ELF-1 (cell line): ENCODE measurements around the gene L3MBTL4.

Experiments used
- DNase-seq: peaks from one replicate; pipeline ENCODE4 v3.0.0-alpha.2; 2016; ENCODE audit warnings: low read depth, low spot score

L3MBTL4 gene

GRCh38 chr18:6255116-6255705 lies 159.5 kb downstream of the L3MBTL4 start:
- no peak for DNase-seq

DNA sequence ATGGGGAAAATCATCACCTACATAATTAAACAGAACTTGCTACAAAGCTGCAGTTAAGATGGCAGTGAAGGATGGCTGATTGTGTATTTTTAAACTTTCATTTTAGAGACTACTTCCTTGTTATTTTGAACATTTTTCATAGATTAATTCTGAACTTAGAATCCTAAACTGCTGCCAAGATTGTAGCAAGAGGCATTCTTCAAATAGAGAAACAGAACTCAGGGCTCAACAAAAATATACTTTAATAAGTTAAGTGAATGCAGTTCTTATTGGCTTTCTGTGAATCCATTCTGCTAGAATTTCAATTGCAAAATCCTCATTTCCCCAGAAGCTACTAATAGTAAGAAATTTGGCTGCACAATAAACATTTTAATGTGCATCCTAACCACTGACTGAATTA lies 160.3 kb downstream of the L3MBTL4 start:
- DNase-seq, result no peak

GRCh38 chr18:6251084-6251483 lies 163.6 kb downstream of the L3MBTL4 start:
- no peak for DNase-seq

DNA sequence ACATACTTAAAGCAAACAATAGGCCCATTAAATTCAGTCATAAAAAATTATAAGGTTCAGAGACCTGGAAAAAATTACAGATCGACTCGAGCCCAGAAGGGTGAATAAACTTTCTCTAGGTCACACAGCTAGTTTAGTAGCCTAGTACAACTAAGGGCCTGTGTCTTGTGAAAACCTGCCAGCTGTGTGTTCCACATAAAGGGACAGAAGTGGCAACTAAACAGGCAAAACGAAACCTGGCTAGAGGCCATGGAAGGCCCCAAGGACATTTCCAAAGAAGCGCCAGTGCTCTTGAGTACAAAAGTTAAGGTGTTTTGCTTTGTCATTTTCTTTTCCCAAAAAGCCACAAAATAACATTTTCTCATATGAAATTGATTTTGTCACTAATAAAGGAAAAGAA lies 164.9 kb downstream of the L3MBTL4 start:
- DNase-seq, result no peak

- no peak for DNase-seq
These were observed 165.5 kb downstream of the L3MBTL4 start for GRCh38 chr18:6249170-6249569.

DNA sequence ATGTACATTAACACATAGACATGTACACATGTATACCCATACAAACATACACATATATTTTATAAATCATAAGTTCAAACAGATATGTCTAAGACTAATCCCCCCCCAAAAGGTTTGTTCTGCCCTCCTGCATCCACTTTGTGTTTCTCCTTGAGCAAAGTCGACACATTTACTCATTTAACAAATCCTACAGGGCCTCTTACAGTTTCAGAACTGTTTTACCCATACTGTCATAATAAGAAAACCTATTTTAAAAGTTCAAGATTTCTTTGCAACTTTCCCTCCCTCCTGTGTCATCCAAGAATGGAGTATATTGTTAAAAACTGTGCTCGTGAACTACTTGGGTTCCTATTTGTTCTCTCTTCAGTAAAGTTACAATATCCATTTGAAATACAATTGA lies 166.7 kb downstream of the L3MBTL4 start:
- no peak for DNase-seq

GRCh38 chr18:6242004-6242403 lies 172.7 kb downstream of the L3MBTL4 start:
- no peak for DNase-seq

DNA sequence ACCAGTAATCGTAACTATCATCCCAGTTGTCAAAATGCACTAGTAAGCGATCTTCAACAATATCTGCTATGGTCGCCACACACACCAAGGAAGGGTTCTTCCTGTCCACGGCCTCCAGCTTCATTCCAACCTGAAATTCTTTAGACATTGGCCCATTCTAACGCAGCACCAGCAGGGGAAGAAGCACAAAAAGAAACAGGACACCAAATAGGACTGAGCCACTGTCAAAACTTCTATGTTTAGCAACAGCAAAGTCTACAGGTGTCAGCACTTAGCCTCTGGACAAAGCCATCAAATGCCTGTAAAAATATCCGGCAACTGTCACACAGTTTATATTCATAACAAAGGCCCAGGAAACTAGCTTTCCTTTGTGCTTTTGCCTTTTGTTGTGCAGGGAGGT lies 175.0 kb downstream of the L3MBTL4 start:
- DNase-seq, result peak; percentile 6

DNA sequence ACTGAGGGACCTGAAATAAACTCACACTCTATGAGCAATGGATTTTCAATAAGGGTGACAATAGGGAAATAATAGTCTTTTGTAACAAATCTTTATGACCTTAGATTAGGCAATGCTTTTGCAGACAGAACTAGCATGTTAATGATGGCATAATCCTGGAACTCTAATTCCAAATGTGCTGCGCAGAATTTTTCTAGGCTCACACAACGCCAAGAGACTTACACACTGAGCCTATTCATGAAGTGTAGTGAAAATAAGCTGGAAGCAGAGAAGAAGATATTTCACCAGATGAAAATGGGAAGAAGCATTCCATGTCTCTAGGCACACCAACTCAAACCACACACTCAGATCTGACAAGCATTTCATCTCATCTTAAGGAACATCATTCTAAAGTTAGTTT lies 178.5 kb downstream of the L3MBTL4 start:
- no peak for DNase-seq

- DNase-seq, result no peak
These were observed 192.4 kb downstream of the L3MBTL4 start for GRCh38 chr18:6222271-6222670.

DNA sequence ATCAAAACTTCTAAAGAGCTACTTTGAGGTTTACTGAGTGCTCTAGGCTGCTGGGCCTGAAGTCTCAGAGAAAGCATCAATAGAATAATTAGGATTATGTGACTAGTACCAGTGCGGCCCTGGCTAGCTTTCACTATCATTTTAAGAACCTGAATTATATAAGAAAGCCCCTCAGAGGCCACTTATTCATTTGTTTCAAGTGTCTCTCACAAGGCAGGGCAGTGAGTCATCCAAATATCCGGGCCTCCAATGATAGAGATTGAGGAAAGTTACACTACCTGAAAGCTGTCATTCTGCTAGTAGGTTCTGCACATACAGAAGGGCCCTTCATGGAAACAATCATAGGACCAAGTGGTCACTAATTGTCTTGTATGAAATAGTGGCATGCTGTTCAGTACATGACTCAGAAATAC lies 193.1 kb downstream of the L3MBTL4 start:
- no peak for DNase-seq

- DNase-seq, result no peak
These were observed 194.6 kb downstream of the L3MBTL4 start for GRCh38 chr18:6220129-6220528.

GRCh38 chr18:6219116-6219717 lies 195.5 kb downstream of the L3MBTL4 start:
- DNase-seq, result peak; percentile 64

- no peak for DNase-seq
These were observed 198.8 kb downstream of the L3MBTL4 start for GRCh38 chr18:6215888-6216287.

DNA sequence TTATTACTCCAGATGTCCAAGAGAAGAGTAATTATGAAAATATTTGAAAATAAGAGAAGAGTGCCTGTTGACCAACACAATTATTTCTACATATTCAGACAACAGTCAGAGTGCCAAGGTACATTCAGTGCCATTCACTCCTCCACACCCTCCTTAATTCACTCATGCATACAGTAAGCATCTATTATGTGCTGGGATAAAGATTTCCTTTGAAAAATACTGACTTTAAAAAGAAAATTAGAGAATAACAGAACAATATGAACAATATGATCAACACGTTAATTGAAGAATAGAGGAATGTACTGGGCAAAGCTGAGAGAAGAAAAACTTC lies 203.6 kb downstream of the L3MBTL4 start:
- no peak for DNase-seq

DNA sequence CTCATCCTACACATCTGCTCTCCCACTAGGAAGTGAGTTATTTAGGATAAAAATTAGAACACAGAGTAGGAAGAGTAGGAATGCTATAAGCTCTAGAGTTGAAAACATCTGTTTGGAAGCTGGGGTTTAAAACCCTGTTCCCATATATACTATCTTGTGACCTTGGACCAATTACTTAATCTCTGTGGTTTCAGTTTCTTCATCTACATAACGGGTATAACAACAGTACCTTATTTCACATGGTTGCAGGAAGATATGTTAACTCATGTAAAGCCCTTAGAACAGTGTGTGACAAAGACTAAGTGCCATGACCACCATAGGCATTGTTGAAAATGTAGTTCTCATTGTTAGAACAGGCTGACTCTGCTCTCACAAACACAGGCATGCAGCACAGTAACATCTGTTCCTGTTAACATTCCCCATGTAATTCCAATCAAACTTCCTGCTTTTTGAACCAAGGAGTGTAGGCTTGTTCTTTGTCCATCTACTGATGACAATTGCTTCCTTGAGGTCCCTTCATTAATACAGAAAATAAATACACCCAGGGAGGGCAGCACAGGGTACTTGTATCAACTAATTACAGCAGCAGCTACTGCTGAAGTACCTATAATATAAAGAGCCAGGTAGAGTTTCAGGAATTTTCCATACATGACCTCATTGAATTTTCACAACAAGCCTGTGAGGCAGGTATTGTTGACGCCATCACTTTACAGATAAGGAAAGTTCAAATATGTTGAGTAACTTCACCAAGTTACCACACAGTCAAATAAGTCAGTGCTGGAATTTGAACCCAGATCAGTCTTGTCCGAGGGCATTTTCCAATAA lies 204.2 kb downstream of the L3MBTL4 start:
- no peak for DNase-seq

DNA sequence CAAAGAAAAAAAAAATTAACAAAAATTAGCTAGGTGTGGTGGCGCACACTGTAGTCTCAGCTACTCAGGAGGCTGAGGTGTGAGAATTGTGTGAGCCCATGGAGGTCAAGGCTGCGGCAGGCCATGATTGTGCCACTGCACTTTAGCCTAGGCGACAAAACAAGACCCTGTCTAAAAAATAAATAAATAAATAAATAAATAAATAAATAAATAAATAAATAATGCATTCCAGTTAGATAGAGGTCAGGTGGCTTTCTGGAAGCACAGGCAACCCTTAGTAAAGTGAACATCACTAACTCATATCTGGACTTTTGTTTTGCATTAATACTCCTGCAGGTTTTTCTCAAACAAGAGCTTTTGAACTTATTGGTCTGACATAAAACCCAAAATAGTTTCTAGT lies 206.8 kb downstream of the L3MBTL4 start:
- no peak for DNase-seq

GRCh38 chr18:6207116-6207515 lies 207.6 kb downstream of the L3MBTL4 start:
- DNase-seq, result peak; percentile 4

DNA sequence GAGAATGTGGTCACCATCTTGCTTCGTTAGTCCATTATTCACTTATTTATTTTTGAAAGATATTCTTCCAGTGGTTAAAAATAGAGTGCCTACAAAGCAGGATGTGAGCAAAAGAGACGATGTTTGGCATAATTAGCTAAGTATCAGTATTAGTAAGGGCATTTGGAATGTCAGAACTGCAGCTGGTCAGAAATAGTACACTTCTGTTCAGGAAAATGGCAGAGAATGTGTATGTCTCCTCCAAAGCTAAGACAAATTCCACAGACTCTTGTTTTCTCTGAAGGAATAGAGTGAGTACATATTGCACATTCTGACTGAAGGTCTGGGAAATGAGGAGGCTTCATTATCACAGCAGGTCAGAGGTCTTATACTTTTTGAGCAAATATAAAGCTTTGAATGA lies 209.0 kb downstream of the L3MBTL4 start:
- no peak for DNase-seq

GRCh38 chr18:6204476-6204875 lies 210.2 kb downstream of the L3MBTL4 start:
- DNase-seq, result no peak

DNA sequence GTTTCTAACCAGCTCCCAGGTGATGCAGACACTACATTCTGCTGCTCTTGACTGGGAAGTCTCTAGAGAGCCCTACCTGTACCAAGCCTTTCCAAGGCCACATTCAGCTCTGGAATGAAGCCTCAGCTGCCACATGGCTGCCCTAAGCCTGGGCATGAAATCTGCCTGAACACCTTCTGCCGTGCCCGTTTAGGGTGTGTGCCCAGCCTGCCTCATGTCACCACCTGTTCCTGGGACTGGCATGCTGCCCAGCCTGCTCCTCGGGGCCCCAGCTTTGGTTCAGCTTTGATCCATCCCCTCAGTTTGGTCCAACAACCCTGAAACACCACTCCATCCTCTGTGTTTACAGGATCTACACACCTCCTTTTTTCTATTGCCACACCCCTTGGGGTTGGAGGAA lies 210.9 kb downstream of the L3MBTL4 start:
- no peak for DNase-seq

DNA sequence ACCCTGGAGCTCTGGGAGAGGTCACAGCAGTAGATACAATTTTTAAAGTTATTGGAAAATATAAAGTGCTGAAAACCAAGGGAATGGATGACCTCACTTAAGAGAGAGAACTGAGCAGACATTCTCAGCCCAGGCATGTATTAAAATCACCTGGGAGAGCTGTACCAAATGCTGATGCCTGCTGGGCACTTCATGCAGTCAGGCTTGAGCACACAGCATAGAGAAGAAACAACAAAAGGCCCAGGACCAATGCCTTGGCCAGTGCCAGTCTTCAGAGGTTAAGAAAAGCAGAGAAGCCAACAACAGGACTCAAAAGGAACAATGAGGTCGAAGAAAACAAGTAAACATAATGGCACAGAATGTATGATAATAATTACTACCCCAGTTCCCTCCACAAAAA lies 211.8 kb downstream of the L3MBTL4 start:
- no peak for DNase-seq

GRCh38 chr18:6200204-6200774 lies 214.4 kb downstream of the L3MBTL4 start:
- DNase-seq, result no peak
